GM18526 (cell line): ENCODE data around the gene MYT1.

Experiments used
- POLR2A ChIP-seq: IDR thresholded peaks from 3 replicates; pipeline ENCODE4 v1.6.1; 2011; ENCODE audit not compliant: insufficient read length; ENCODE audit errors: extremely low read depth

Gene MYT1

DNA sequence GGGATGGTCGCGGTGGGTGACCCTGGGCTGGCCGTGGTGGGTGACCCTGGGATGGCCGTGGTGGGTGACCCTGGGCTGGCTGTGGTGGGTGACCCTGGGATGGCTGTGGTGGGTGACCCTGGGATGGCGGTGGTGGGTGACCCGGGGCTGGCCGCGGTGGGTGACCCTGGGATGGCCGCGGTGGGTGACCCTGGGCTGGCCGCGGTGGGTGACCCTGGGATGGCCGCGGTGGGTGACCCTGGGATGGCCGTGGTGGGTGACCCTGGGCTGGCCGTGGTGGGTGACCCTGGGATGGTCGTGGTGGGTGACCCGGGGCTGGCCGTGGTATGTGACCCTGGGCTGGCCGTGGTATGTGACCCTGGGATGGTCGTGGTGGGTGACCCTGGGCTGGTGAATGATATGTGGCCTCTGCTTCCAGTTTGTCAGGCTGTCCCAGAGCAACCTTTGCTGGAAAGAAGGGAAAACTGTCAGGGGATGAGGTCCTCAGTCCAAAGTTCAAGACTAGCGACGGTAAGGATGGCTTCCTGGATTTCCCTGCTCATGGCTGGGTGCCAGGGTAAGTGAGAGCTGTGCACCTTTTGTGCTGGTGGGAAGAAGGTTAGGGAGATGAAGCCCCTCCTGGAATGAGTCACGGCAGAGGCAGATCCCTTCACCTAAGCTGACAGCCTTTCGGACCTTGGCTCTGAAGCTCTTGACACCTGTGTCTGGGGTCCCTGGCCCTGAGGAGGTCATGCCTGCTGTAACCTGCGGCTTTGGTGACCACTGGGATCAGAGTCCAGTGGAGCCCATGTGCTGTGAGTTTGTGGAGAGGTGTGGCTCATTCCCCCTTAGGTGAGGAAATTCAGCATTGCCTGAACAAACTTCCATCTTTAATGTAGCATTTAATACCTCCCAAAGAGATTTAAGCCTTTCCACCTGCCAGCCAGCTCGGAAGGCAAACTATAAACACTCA is 72.2 kb downstream of the MYT1 start:
- no peak for TF ChIP-seq POLR2A

DNA sequence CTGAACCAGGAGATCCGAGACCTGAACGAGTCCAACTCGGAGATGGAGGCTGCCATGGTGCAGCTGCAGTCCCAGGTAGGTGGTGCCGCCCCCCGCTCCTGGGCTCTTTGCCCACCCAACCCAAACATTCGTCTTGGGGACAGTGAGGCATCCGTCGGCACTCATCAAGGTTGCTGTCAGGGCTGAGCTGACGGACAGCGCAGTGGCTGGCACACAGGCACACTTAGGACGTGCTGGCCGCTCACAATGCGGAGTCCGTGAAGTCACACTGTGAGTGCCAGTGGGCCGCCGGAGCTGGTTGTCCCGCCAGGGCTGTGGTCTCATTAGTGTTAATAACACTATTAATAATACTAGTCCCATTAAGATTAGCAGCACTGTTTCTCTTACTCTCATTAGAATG is 73.1 kb downstream of the MYT1 start:
- TF ChIP-seq POLR2A, result no peak

GRCh38 chr20:64238115-64238825 is 74.0 kb downstream of the MYT1 start:
- TF ChIP-seq POLR2A, result no peak

- TF ChIP-seq POLR2A, result no peak
Measured at GRCh38 chr20:64238851-64239387, 74.7 kb downstream of the MYT1 start.

DNA sequence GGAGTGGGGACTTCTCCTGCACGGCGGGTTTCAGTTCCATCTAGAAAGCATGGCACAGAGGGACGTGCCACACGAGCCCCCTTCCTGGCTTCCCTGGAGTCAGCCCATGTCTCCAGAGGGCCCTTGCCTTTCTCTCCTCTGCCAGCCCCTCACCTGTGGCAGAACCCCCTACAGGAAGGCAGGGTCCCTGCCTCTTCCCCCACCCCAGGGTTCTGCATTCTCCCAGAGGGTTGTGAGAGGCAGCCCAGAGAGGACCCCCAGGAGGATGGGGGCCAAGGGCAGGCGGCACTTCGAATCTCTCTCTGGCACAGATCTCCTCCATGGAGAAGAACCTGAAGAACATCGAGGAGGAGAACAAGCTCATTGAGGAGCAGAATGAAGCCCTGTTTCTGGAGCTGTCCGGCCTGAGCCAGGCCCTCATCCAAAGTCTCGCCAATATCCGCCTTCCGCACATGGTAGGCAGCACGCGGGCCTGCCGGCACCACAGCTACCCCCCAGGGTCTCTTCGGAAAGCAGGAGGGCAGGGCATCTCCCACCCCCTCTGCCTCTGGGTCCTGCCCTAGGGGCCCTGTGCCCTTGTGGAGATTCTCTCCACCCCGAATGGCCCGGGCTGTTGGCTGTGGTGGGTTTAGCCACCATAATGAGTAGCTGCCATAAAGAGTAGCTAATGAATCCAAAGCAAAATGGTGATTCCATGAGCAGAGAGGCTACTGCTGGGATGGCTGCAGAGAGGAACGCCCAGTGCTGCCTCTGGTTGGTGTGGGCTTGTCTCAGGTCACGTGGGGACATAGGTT is 75.4 kb downstream of the MYT1 start:
- TF ChIP-seq POLR2A, result no peak

GRCh38 chr20:64240243-64241015 is 76.2 kb downstream of the MYT1 start:
- no peak for TF ChIP-seq POLR2A

- TF ChIP-seq POLR2A, result no peak
Measured at GRCh38 chr20:64241061-64241460, 76.8 kb downstream of the MYT1 start.

- no peak for TF ChIP-seq POLR2A
Measured at GRCh38 chr20:64242003-64242796, 77.9 kb downstream of the MYT1 start.

GRCh38 chr20:64242797-64243475 is 78.7 kb downstream of the MYT1 start:
- no peak for TF ChIP-seq POLR2A

GRCh38 chr20:64244281-64244805 is 80.1 kb downstream of the MYT1 start:
- no peak for TF ChIP-seq POLR2A

DNA sequence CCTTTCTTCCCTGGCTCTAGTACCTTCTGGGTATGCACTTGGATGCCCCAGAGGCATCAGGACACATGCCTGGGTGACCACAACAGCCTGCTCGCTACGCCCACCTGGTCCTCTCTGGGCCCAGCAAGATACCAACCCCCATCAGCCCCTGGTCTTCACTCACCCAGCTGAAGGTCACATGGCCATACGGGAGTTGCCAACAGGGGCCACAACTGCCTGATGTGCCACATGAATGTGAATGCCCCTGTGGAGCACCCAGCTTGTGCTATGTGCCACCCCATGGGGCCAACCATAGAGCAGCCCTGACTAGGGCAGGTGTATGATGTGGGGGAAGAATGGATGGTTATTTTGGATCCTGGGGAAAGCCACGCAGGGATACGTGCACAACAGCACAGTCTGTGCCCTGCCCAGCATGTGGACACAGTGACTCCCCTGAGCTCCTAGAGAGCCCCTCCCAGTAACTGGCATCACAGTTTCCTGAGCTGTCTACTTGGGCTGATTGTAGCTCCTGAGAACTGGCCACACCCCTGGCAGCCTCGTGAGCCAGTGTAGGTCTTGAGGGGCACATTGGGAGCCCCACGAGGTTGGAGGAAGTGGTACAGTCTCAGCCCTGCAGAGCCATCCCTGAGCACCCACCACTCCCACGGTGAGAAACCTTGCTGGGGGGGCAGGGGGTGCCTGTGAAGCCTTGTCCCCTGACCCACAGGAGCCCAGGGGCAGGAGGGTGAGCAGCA is 80.8 kb downstream of the MYT1 start:
- TF ChIP-seq POLR2A, result no peak
